ENCODE data around the gene EVA1A. TPM values are rescaled to one million over a fixed set of nuclear protein-coding genes. Genes with fewer than 3 reads are reported as not detected.

The EVA1A gene
- total and polyA plus RNA-seq, 2 of the 8 experiments (the other 6 are each of a cell fraction or from before 2014, with no cell fraction given): 2.4 to 4.3 TPM

DNA sequence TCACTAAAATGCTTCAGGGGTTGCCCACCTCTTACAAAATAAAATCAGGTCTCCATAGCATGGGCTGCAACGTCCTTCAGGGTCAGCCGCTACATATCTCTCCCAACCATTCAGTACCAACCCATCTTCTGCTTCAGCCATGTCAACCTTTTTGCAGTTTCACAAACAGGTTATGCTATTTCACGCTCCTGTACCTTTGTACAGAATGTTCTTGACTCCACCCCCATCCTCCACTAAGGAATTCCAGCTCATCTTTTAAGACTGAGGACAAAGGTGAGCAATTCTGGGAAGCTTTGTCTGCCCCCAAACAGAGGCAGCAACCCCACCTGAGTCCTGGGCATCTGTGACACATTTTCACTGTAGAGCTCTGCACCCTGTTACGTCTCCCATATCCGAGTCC, 8.8 kb upstream of the EVA1A start (continued):
- TF ChIP-seq CEBPB (IDR thresholded peaks at IDR 0.05; ENCODE audit: low read depth, low read length) (no peak), ASH2L (IDR thresholded peaks at IDR 0.05; ENCODE audit: low read length) (no peak), MAFK (IDR thresholded peaks at IDR 0.05; ENCODE audit: low read depth, low read length) (no peak), EZH2 (IDR thresholded peaks at IDR 0.05; ENCODE audit: low read depth, low read length, severe bottlenecking) (no peak), CBX5 (IDR thresholded peaks at IDR 0.05; ENCODE audit: low read depth, low read length) (no peak)

Measured in H1 (cell line).